ENCODE measurements around the gene RNF19B. TPM values are rescaled to one million over a fixed set of nuclear protein-coding genes. Genes with fewer than 3 reads are reported as not detected.

RNF19B gene
- total RNA-seq, result 11.6 TPM
- 12.7 TPM for polyA plus RNA-seq
- long read RNA-seq, donor 1, result 0 reads
- long read RNA-seq, donor 2, partial matches to known transcripts, result 0 of 5 reads
- long read RNA-seq, donor 2, other reads (novel, unspliced or antisense), result 0 of 5 reads
- long read RNA-seq, donor 3, partial matches to known transcripts, result 0 of 3 reads
- long read RNA-seq, donor 3, other reads (novel, unspliced or antisense), result 0 of 3 reads
- long read RNA-seq, donor 4, result 0 reads
- long read RNA-seq, donor 5, partial matches to known transcripts, result 0 of 3 reads
- long read RNA-seq, donor 5, other reads (novel, unspliced or antisense), result 0 of 3 reads
- long read RNA-seq, donor 6, partial matches to known transcripts, result 0 of 4 reads
- long read RNA-seq, donor 6, other reads (novel, unspliced or antisense), result 0 of 4 reads
- long read RNA-seq, donor 7, partial matches to known transcripts, result 0 of 1 reads
- long read RNA-seq, donor 7, other reads (novel, unspliced or antisense), result 0 of 1 reads
- long read RNA-seq, donor 8, partial matches to known transcripts, result 0 of 4 reads
- long read RNA-seq, donor 8, other reads (novel, unspliced or antisense), result 0 of 4 reads
- long read RNA-seq, donor 9, partial matches to known transcripts, result 0 of 1 reads
- long read RNA-seq, donor 9, other reads (novel, unspliced or antisense), result 0 of 1 reads
- long read RNA-seq, donor 10, partial matches to known transcripts, result 0 of 3 reads
- long read RNA-seq, donor 10, other reads (novel, unspliced or antisense), result 0 of 3 reads

GRCh38 chr1:32964461-32965250, at the start of gene RNF19B:
TSS of gene RNF19B (minus strand) at chr1:32964809. CDS start at chr1:32964685, 124 bp downstream.
- Histone ChIP-seq H3K4me3 (ENCODE audit: low read length in 2 of 2) (peak within 1 kb of the TSS; percentile 53 to 78), H3K9me3 (ENCODE audit: control insufficient read depth in 2 of 2, insufficient read depth in 1 of 2, low read length in 1 of 2) (no peaks in the 10 kb centered on the region), H3K27me3 (ENCODE audit: control insufficient read depth in 2 of 2, insufficient read depth in 1 of 2, low read length in 1 of 2) (peaks cover 0 to 12% of the 10 kb centered on the region in 2 donors), H3K27ac (ENCODE audit: low read depth in 1 of 2, low read length in 1 of 2) (peak within 1 kb of the TSS; percentile 37 to 89), H3K4me1 (ENCODE audit: control insufficient read depth in 2 of 2, insufficient read depth in 2 of 2, low read length in 2 of 2) (peaks cover 4 to 11% of the 10 kb centered on the region in 2 donors), H3K36me3 (ENCODE audit: control insufficient read depth in 2 of 2, insufficient read depth in 2 of 2, low read length in 1 of 2) (no peaks in the 10 kb centered on the region)
- peak in 8 of 9 donors; percentile 52 to 90 (median 78) for DNase-seq (ENCODE audit: low read depth in 6 of 9, low spot score in 9 of 9)
- 1% methylated on average over 83 of the region's 83 CpGs for WGBS

GRCh38 chr1:33013791-33014190, 49.2 kb upstream of the RNF19B start:
- DNase-seq (ENCODE audit: low read depth in 6 of 9, low spot score in 9 of 9), result no peak
- H3K4me1 ChIP-seq (ENCODE audit: control insufficient read depth in 2 of 2, insufficient read depth in 2 of 2, low read length in 2 of 2), result peaks cover 0 to 2% of the 10 kb centered on the region in 2 donors
- H3K4me3 ChIP-seq (ENCODE audit: low read length in 2 of 2), result no peak overlapping the region
- WGBS, result 96% methylated on average over 1 of the region's 1 CpG
- no peaks in the 10 kb centered on the region for H3K27me3 ChIP-seq (ENCODE audit: control insufficient read depth in 2 of 2, insufficient read depth in 1 of 2, low read length in 1 of 2)
- H3K36me3 ChIP-seq (ENCODE audit: control insufficient read depth in 2 of 2, insufficient read depth in 2 of 2, low read length in 1 of 2), result peaks cover 37 to 71% of the 10 kb centered on the region in 2 donors
- H3K27ac ChIP-seq (ENCODE audit: low read depth in 1 of 2, low read length in 1 of 2), result no peak overlapping the region
- no peaks in the 10 kb centered on the region for H3K9me3 ChIP-seq (ENCODE audit: control insufficient read depth in 2 of 2, insufficient read depth in 1 of 2, low read length in 1 of 2)

- WGBS, result 97% methylated on average over 3 of the region's 3 CpGs
Measured at GRCh38 chr1:33012165-33012564, 47.6 kb upstream of the RNF19B start.

GRCh38 chr1:33010932-33011731, 46.5 kb upstream of the RNF19B start:
- no peaks in the 10 kb centered on the region for H3K9me3 ChIP-seq (ENCODE audit: control insufficient read depth in 2 of 2, insufficient read depth in 1 of 2, low read length in 1 of 2)
- H3K36me3 ChIP-seq (ENCODE audit: control insufficient read depth in 2 of 2, insufficient read depth in 2 of 2, low read length in 1 of 2), result peaks cover 46 to 71% of the 10 kb centered on the region in 2 donors
- H3K27ac ChIP-seq (ENCODE audit: low read depth in 1 of 2, low read length in 1 of 2), result peak overlapping the region; percentile 3 to 47
- no peaks in the 10 kb centered on the region for H3K27me3 ChIP-seq (ENCODE audit: control insufficient read depth in 2 of 2, insufficient read depth in 1 of 2, low read length in 1 of 2)
- H3K4me1 ChIP-seq (ENCODE audit: control insufficient read depth in 2 of 2, insufficient read depth in 2 of 2, low read length in 2 of 2), result peaks cover 0 to 2% of the 10 kb centered on the region in 2 donors
- no peak overlapping the region for H3K4me3 ChIP-seq (ENCODE audit: low read length in 2 of 2)
- WGBS, result 95% methylated on average over 5 of the region's 5 CpGs
- no peak for DNase-seq (ENCODE audit: low read depth in 6 of 9, low spot score in 9 of 9)

More at GRCh38 chr1:33012165-33012564, 47.6 kb upstream of the RNF19B start:
- peaks cover 0 to 2% of the 10 kb centered on the region in 2 donors for H3K4me1 ChIP-seq (ENCODE audit: control insufficient read depth in 2 of 2, insufficient read depth in 2 of 2, low read length in 2 of 2)
- H3K27me3 ChIP-seq (ENCODE audit: control insufficient read depth in 2 of 2, insufficient read depth in 1 of 2, low read length in 1 of 2), result no peaks in the 10 kb centered on the region
- H3K36me3 ChIP-seq (ENCODE audit: control insufficient read depth in 2 of 2, insufficient read depth in 2 of 2, low read length in 1 of 2), result peaks cover 46 to 71% of the 10 kb centered on the region in 2 donors
- no peaks in the 10 kb centered on the region for H3K9me3 ChIP-seq (ENCODE audit: control insufficient read depth in 2 of 2, insufficient read depth in 1 of 2, low read length in 1 of 2)
- DNase-seq (ENCODE audit: low read depth in 6 of 9, low spot score in 9 of 9), result no peak
- H3K27ac ChIP-seq (ENCODE audit: low read depth in 1 of 2, low read length in 1 of 2), result no peak overlapping the region
- H3K4me3 ChIP-seq (ENCODE audit: low read length in 2 of 2), result no peak overlapping the region

GRCh38 chr1:33009561-33009960, 45.0 kb upstream of the RNF19B start:
- H3K4me1 ChIP-seq (ENCODE audit: control insufficient read depth in 2 of 2, insufficient read depth in 2 of 2, low read length in 2 of 2), result peaks cover 0 to 7% of the 10 kb centered on the region in 2 donors
- H3K27ac ChIP-seq (ENCODE audit: low read depth in 1 of 2, low read length in 1 of 2), result no peak overlapping the region
- DNase-seq (ENCODE audit: low read depth in 6 of 9, low spot score in 9 of 9), result no peak
- no peaks in the 10 kb centered on the region for H3K27me3 ChIP-seq (ENCODE audit: control insufficient read depth in 2 of 2, insufficient read depth in 1 of 2, low read length in 1 of 2)
- WGBS, result 95% methylated on average over 1 of the region's 1 CpG
- H3K4me3 ChIP-seq (ENCODE audit: low read length in 2 of 2), result no peak overlapping the region
- no peaks in the 10 kb centered on the region for H3K9me3 ChIP-seq (ENCODE audit: control insufficient read depth in 2 of 2, insufficient read depth in 1 of 2, low read length in 1 of 2)
- H3K36me3 ChIP-seq (ENCODE audit: control insufficient read depth in 2 of 2, insufficient read depth in 2 of 2, low read length in 1 of 2), result peaks cover 45 to 66% of the 10 kb centered on the region in 2 donors

GRCh38 chr1:33008051-33008914, 43.7 kb upstream of the RNF19B start:
- DNase-seq (ENCODE audit: low read depth in 6 of 9, low spot score in 9 of 9), result no peak
- 95% methylated on average over 13 of the region's 13 CpGs for WGBS
- H3K9me3 ChIP-seq (ENCODE audit: control insufficient read depth in 2 of 2, insufficient read depth in 1 of 2, low read length in 1 of 2), result no peaks in the 10 kb centered on the region
- peaks cover 0 to 7% of the 10 kb centered on the region in 2 donors for H3K4me1 ChIP-seq (ENCODE audit: control insufficient read depth in 2 of 2, insufficient read depth in 2 of 2, low read length in 2 of 2)
- H3K36me3 ChIP-seq (ENCODE audit: control insufficient read depth in 2 of 2, insufficient read depth in 2 of 2, low read length in 1 of 2), result peaks cover 34 to 54% of the 10 kb centered on the region in 2 donors
- H3K27ac ChIP-seq (ENCODE audit: low read depth in 1 of 2, low read length in 1 of 2), result no peak overlapping the region
- H3K4me3 ChIP-seq (ENCODE audit: low read length in 2 of 2), result no peak overlapping the region
- no peaks in the 10 kb centered on the region for H3K27me3 ChIP-seq (ENCODE audit: control insufficient read depth in 2 of 2, insufficient read depth in 1 of 2, low read length in 1 of 2)

- DNase-seq (ENCODE audit: low read depth in 6 of 9, low spot score in 9 of 9), result no peak
- no peaks in the 10 kb centered on the region for H3K27me3 ChIP-seq (ENCODE audit: control insufficient read depth in 2 of 2, insufficient read depth in 1 of 2, low read length in 1 of 2)
- H3K9me3 ChIP-seq (ENCODE audit: control insufficient read depth in 2 of 2, insufficient read depth in 1 of 2, low read length in 1 of 2), result no peaks in the 10 kb centered on the region
- H3K27ac ChIP-seq (ENCODE audit: low read depth in 1 of 2, low read length in 1 of 2), result peak overlapping the region in 1 of 2 donors; percentile 43
- H3K4me1 ChIP-seq (ENCODE audit: control insufficient read depth in 2 of 2, insufficient read depth in 2 of 2, low read length in 2 of 2), result peaks cover 0 to 7% of the 10 kb centered on the region in 2 donors
- 92% methylated on average over 6 of the region's 6 CpGs for WGBS
- peaks cover 25 to 45% of the 10 kb centered on the region in 2 donors for H3K36me3 ChIP-seq (ENCODE audit: control insufficient read depth in 2 of 2, insufficient read depth in 2 of 2, low read length in 1 of 2)
- no peak overlapping the region for H3K4me3 ChIP-seq (ENCODE audit: low read length in 2 of 2)
Measured at GRCh38 chr1:33007190-33008050, 42.8 kb upstream of the RNF19B start.

Data from thymus (tissue), 14 donors.